Suppressor macrophage (primary cell): ENCODE measurements around the gene RND3.

ENCODE experiments used
- DNase-seq, 4 experiments: peaks; one replicate each; pipeline ENCODE4 v3.0.0-alpha.2; 2020 to 2022

The RND3 gene

GRCh38 chr2:150475479-150476250 lies 11.8 kb downstream of the RND3 start:
- no peak for DNase-seq

GRCh38 chr2:150474326-150475074 lies 13.0 kb downstream of the RND3 start:
- DNase-seq: peak in 1 of 4 experiments; percentile 6

- no peak for DNase-seq
Observed at GRCh38 chr2:150473767-150474166, 13.7 kb downstream of the RND3 start.

GRCh38 chr2:150472511-150472899 lies 15.0 kb downstream of the RND3 start:
- DNase-seq: peak; percentile 77 to 92 (median 78)

GRCh38 chr2:150471813-150472510 lies 15.5 kb downstream of the RND3 start:
- no peak for DNase-seq

- DNase-seq: no peak
Observed at GRCh38 chr2:150470435-150470834, 17.0 kb downstream of the RND3 start.

GRCh38 chr2:150469706-150470274 lies 17.7 kb downstream of the RND3 start:
- no peak for DNase-seq

- no peak for DNase-seq
Observed at GRCh38 chr2:150468350-150468960, 19.0 kb downstream of the RND3 start.

GRCh38 chr2:150467621-150467963 lies 19.9 kb downstream of the RND3 start:
- no peak for DNase-seq

GRCh38 chr2:150466741-150467620 lies 20.5 kb downstream of the RND3 start:
- peak in 2 of 4 experiments; percentile 17 to 48 for DNase-seq

- DNase-seq: peak in 1 of 4 experiments; percentile 40
Observed at GRCh38 chr2:150465703-150466569, 21.5 kb downstream of the RND3 start.

- no peak for DNase-seq
Observed at GRCh38 chr2:150464986-150465385, 22.5 kb downstream of the RND3 start.

GRCh38 chr2:150464270-150464669 lies 23.2 kb downstream of the RND3 start:
- DNase-seq: peak; percentile 17 to 83 (median 54)

- DNase-seq: peak; percentile 31 to 74 (median 46)
Observed at GRCh38 chr2:150462770-150463169, 24.7 kb downstream of the RND3 start.

- no peak for DNase-seq
Observed at GRCh38 chr2:150459281-150459680, 28.2 kb downstream of the RND3 start.

- no peak for DNase-seq
Observed at GRCh38 chr2:150450765-150451164, 36.7 kb downstream of the RND3 start.

- no peak for DNase-seq
Observed at GRCh38 chr2:150449856-150450255, 37.6 kb downstream of the RND3 start.

- DNase-seq: no peak
Observed at GRCh38 chr2:150445398-150445797, 42.1 kb downstream of the RND3 start.

GRCh38 chr2:150442484-150442883 lies 45.0 kb downstream of the RND3 start:
- DNase-seq: no peak

- DNase-seq: no peak
Observed at GRCh38 chr2:150441784-150442183, 45.7 kb downstream of the RND3 start.

- no peak for DNase-seq
Observed at GRCh38 chr2:150441226-150441625, 46.2 kb downstream of the RND3 start.
